ENCODE data around the gene FGF18.

DNA sequence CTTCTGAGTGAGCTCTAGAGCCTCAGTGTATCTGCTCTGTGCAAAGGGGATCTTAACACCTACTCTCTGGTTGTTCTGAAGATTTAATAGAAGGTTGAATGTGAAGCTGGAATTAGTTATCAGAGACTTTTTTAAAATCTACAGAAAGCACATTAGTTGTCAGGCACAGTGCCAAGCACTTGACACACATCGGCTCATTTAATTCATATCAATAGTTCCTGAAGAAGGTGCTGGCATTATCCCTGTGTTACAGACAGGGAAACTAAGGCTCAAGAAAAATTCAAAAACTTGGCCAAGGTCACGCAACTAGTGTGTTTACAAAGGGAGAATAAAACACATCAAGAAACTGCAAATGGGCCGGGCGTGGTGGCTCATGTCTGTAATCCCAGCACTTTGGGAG, 80.2 kb downstream of the FGF18 start:
- no peak for TF ChIP-seq POLR2AphosphoS5 (IDR thresholded peaks at IDR 0.05; ENCODE audit: low read depth, low read length)
- TF ChIP-seq SIN3A (IDR thresholded peaks at IDR 0.05; ENCODE audit: borderline replicate concordance, insufficient read depth, low read depth, low read length) = no peak
- TF ChIP-seq, protein P1, sequence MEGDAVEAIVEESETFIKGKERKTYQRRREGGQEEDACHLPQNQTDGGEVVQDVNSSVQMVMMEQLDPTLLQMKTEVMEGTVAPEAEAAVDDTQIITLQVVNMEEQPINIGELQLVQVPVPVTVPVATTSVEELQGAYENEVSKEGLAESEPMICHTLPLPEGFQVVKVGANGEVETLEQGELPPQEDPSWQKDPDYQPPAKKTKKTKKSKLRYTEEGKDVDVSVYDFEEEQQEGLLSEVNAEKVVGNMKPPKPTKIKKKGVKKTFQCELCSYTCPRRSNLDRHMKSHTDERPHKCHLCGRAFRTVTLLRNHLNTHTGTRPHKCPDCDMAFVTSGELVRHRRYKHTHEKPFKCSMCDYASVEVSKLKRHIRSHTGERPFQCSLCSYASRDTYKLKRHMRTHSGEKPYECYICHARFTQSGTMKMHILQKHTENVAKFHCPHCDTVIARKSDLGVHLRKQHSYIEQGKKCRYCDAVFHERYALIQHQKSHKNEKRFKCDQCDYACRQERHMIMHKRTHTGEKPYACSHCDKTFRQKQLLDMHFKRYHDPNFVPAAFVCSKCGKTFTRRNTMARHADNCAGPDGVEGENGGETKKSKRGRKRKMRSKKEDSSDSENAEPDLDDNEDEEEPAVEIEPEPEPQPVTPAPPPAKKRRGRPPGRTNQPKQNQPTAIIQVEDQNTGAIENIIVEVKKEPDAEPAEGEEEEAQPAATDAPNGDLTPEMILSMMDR (IDR thresholded peaks at IDR 0.05) = no peak

Measured in Panc1 (cell line).